HCT116 (cell line): ENCODE data around the gene WAC. TPM values are rescaled to one million over a fixed set of nuclear protein-coding genes. Genes with fewer than 3 reads are reported as not detected.
"Not testable (repeated sequence)": the region's sequence is repeated elsewhere in the genome, so short reads cannot be mapped to it uniquely, and the experiment has no call there.

Source experiments
- ATAC-seq: fragments of 200-7000 bp; cut with Tn5 transposase; 2 replicates; pipeline ENCODE4 v1.9.1; 2020; ENCODE audit warnings: mild to moderate bottlenecking, moderate library complexity
- BruUV-seq: library from RNA; stranded (reverse); fragments of 400-500 nt; replicated peaks from 2 replicates; lab custom pipeline; 2021; lab: Mats Ljungman, UMichigan
- CTCF ChIA-PET: fragments of 300-600 bp; sonication (Branson Sonifier 250); formaldehyde crosslinking; loops from one replicate; lab custom pipeline; 2021; ENCODE audit warnings: antibody characterized with exemption; lab: Charles Lee
- POLR2A ChIA-PET: fragments of 300-600, 350-600 bp; sonication (Branson Sonifier 250); formaldehyde crosslinking; loops from one replicate; lab custom pipeline; 2021; ENCODE audit warnings: antibody characterized with exemption; lab: Charles Lee
- RAD21 ChIA-PET, 2 experiments: fragments of 300-600 bp; sonication (Branson Sonifier 250); formaldehyde crosslinking; loops; one replicate each; lab custom pipeline; 2023; ENCODE audit warnings: low total read pairs in 2 of 2; ENCODE audit not compliant: uncharacterized antibody in 2 of 2, unreplicated experiment in 2 of 2, low non-redundant PET in 1 of 2; lab: Charles Lee
- DNase-seq: peaks from one replicate; pipeline ENCODE4 v3.0.0-alpha.2; 2010; ENCODE audit warnings: low read depth, low spot score
- H2AFZ ChIP-seq: fragments of 200-600 bp; shearing (Covaris generic), sonication (generic); 2 replicates; pipeline ENCODE4 v1.6.1; 2017; ENCODE audit warnings: low read depth, mixed run types, mixed read lengths, antibody characterized with exemption, low read length; ENCODE audit not compliant: poor library complexity, severe bottlenecking
- H3K27ac ChIP-seq: 2 replicates; pipeline ENCODE4 v1.5.1; 2012; ENCODE audit warnings: low read depth, low read length
- H3K27me3 ChIP-seq: fragments of 200-600 bp; sonication (generic); 2 replicates; pipeline ENCODE4 v1.6.1; 2016; ENCODE audit warnings: mixed run types, low read length, mixed read lengths; ENCODE audit not compliant: insufficient read depth
- H3K36me3 ChIP-seq, 2 experiments: fragments of 200-500 bp in 1 of 2; fragments of 200-600 bp in 1 of 2; sonication (Bioruptor generic) in 1 of 2; sonication (generic) in 1 of 2; 2 replicates each; pipeline versions ENCODE4 v1.5.1 to v1.6.1; 2014 to 2016; ENCODE audit warnings: low read length in 2 of 2, inconsistent platforms in 1 of 2, mixed read lengths in 1 of 2, mixed run types in 1 of 2; ENCODE audit not compliant: insufficient read depth in 2 of 2, control insufficient read depth in 1 of 2
- H3K4me1 ChIP-seq, 2 experiments: fragments of 200-600 bp in 1 of 2; sonication (generic) in 1 of 2; 2 replicates each; pipeline versions ENCODE4 v1.5.1 to v1.6.1; 2012 to 2017; ENCODE audit warnings: low read length in 2 of 2, inconsistent platforms in 1 of 2, mild to moderate bottlenecking in 1 of 2, mixed read lengths in 1 of 2, mixed run types in 1 of 2, moderate library complexity in 1 of 2; ENCODE audit not compliant: insufficient read depth in 2 of 2, control insufficient read depth in 1 of 2
- H3K4me2 ChIP-seq: fragments of 200-600 bp; sonication (generic); 2 replicates; pipeline ENCODE4 v1.6.1; 2017; ENCODE audit warnings: mixed run types, low read length, mixed read lengths
- H3K4me3 ChIP-seq, 2 experiments: fragments of 200-600 bp in 1 of 2; sonication (generic) in 1 of 2; replicated peaks in 1 of 2; 2 replicates each; pipeline ENCODE4 v1.5.1; 2011 to 2016; ENCODE audit warnings: low read length in 2 of 2, control low read depth in 1 of 2, low read depth in 1 of 2, mild to moderate bottlenecking in 1 of 2, mixed read lengths in 1 of 2, mixed run types in 1 of 2
- H3K79me2 ChIP-seq: fragments of 200-600 bp; sonication (generic); 2 replicates; pipeline ENCODE4 v1.6.1; 2017; ENCODE audit warnings: mild to moderate bottlenecking, mixed run types, low read length, moderate library complexity, mixed read lengths; ENCODE audit not compliant: insufficient read depth
- H3K9ac ChIP-seq: fragments of 200-600 bp; sonication (generic); 2 replicates; pipeline ENCODE4 v1.6.1; 2016; ENCODE audit warnings: low read length, mixed read lengths
- H3K9me2 ChIP-seq: fragments of 200-600 bp; sonication (generic), shearing (Covaris generic); 2 replicates; pipeline ENCODE4 v1.6.1; 2017; ENCODE audit warnings: mixed run types, mild to moderate bottlenecking, moderate library complexity; ENCODE audit not compliant: insufficient read depth
- H3K9me3 ChIP-seq, 2 experiments: fragments of 200-500 bp in 1 of 2; fragments of 200-600 bp in 1 of 2; sonication (Bioruptor generic) in 1 of 2; sonication (generic) in 1 of 2; 2 replicates each; pipeline ENCODE4 v1.6.1; 2014 to 2017; ENCODE audit warnings: low read length in 2 of 2, mixed read lengths in 2 of 2, inconsistent platforms in 1 of 2, low read depth in 1 of 2, mild to moderate bottlenecking in 1 of 2, mixed run types in 1 of 2, moderate library complexity in 1 of 2; ENCODE audit not compliant: control insufficient read depth in 1 of 2, insufficient read depth in 1 of 2
- H4K20me1 ChIP-seq: fragments of 200-600 bp; sonication (generic), shearing (Covaris generic); 2 replicates; pipeline ENCODE4 v1.6.1; 2017; ENCODE audit warnings: mixed run types, mild to moderate bottlenecking, moderate library complexity; ENCODE audit not compliant: insufficient read depth
- ATF3 ChIP-seq: IDR thresholded peaks from 2 replicates; pipeline ENCODE4 v1.6.1; 2012
- CEBPB ChIP-seq: IDR thresholded peaks from 2 replicates; pipeline ENCODE4 v1.6.1; 2012; ENCODE audit warnings: low read depth
- CTCF ChIP-seq, 3 experiments: fragments of 200-600 bp in 1 of 3; sonication (generic) in 1 of 3; IDR thresholded peaks in 2 of 3; conservative IDR thresholded peaks in 1 of 3; 2 replicates each; pipeline ENCODE4 v1.5.1; 2012 to 2017; ENCODE audit warnings: low read depth in 2 of 3, low read length in 2 of 3, antibody characterized with exemption in 1 of 3, borderline replicate concordance in 1 of 3, control low read depth in 1 of 3, mild to moderate bottlenecking in 1 of 3, mixed read lengths in 1 of 3, mixed run types in 1 of 3, moderate library complexity in 1 of 3; ENCODE audit not compliant: insufficient read depth in 1 of 3
- EGR1 ChIP-seq: IDR thresholded peaks from 2 replicates; pipeline ENCODE4 v1.6.1; 2012; ENCODE audit warnings: low read depth
- ELF1 ChIP-seq: IDR thresholded peaks from 2 replicates; pipeline ENCODE4 v1.6.1; 2012; ENCODE audit warnings: low read depth, borderline replicate concordance
- EZH2 ChIP-seq: fragments of 200-600 bp; sonication (generic); IDR thresholded peaks from 2 replicates; pipeline ENCODE4 v1.6.1; 2017; ENCODE audit warnings: antibody characterized with exemption, mixed run types
- EZH2phosphoT487 ChIP-seq: fragments of 200-600 bp; IDR thresholded peaks from 2 replicates; pipeline ENCODE4 v1.6.1; 2018; ENCODE audit warnings: antibody characterized with exemption, borderline replicate concordance
- FOSL1 ChIP-seq: IDR thresholded peaks from 2 replicates; pipeline ENCODE4 v1.6.1; 2012; ENCODE audit warnings: low read depth
- JUND ChIP-seq: IDR thresholded peaks from 2 replicates; pipeline ENCODE4 v1.6.1; 2012
- POLR2A ChIP-seq: IDR thresholded peaks from 2 replicates; pipeline ENCODE4 v1.7.0; 2011; ENCODE audit warnings: borderline replicate concordance; ENCODE audit not compliant: insufficient read depth, insufficient read length; ENCODE audit errors: extremely low read depth
- POLR2AphosphoS5 ChIP-seq: IDR thresholded peaks from 2 replicates; pipeline ENCODE4 v1.6.1; 2011; ENCODE audit warnings: mild to moderate bottlenecking, low read depth, low read length, moderate library complexity
- ZFX ChIP-seq: fragments of 450-650 bp; IDR thresholded peaks from 2 replicates; pipeline ENCODE4 v1.6.1; 2017
- intact Hi-C: fragments of 100-400 bp; cut with micrococcal nuclease; formaldehyde crosslinking; loops from 2 replicates; pipeline ENCODE4 v1.10.0; 2022
- total RNA-seq: library from RNA; stranded (reverse); gene quantifications from one replicate; pipeline ENCODE4 v1.2.1, GENCODE V29; 2021; ENCODE audit not compliant: unreplicated experiment

WAC gene
- total RNA-seq, 1 experiment from 2014 or later = 117 TPM

DNA sequence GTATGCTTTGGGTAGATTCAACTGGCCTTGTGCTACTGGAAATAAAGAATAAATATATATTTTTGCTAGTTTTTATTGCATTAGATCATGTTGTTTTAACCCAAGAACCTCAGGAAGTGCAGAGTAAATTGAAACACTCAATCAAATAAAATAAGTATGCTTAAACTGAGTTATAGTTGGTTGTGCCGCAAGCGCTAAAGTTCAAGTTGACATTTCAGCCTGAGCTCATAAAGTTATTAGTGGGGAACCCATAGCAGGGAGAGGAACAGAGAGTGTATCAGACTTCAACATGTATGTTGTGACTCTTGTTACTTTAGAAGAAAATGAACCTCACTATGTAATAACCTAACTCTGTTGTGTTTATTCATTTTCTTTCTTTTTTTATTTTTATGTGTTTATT lies 119.2 kb downstream of the WAC start:
- no peak overlapping the region for H3K27ac ChIP-seq
- no peak for TF ChIP-seq POLR2A
- TF ChIP-seq CTCF (IDR thresholded peaks at IDR 0.05 in 2 of 3, conservative IDR thresholded peaks at IDR 0.05 in 1 of 3; ENCODE audit: borderline replicate concordance in 1 of 3, insufficient read depth in 1 of 3, low read depth in 2 of 3, low read length in 2 of 3) = no peak
- no peak for TF ChIP-seq EZH2
- no peak for TF ChIP-seq EGR1
- no peak for TF ChIP-seq JUND
- TF ChIP-seq CEBPB = no peak
- TF ChIP-seq FOSL1 = no peak
- H3K36me3 ChIP-seq = no peaks in the 10 kb centered on the region
- H4K20me1 ChIP-seq = no peaks in the 10 kb centered on the region
- no peaks in the 10 kb centered on the region for H3K9me3 ChIP-seq
- ChIA-PET CTCF (no interaction called here), RAD21 (no interaction called here), POLR2A (no interaction called here)
- H3K4me2 ChIP-seq = no peak overlapping the region
- H2AFZ ChIP-seq = no peak overlapping the region
- H3K27me3 ChIP-seq = no peaks in the 10 kb centered on the region
- H3K9me2 ChIP-seq = no peaks in the 10 kb centered on the region
- DNase-seq = no peak
- ATAC-seq = no peak
- no peaks in the 10 kb centered on the region for H3K79me2 ChIP-seq
- BruUV-seq = no TSS peak
- H3K4me3 ChIP-seq = no peak overlapping the region
- H3K4me1 ChIP-seq = no peaks in the 10 kb centered on the region
- H3K9ac ChIP-seq = no peak overlapping the region
- intact Hi-C loops = no loop called here

GRCh38 chr10:28652703-28653102 lies 119.8 kb downstream of the WAC start:
- no peak for ATAC-seq

GRCh38 chr10:28658824-28659223 lies 125.9 kb downstream of the WAC start:
- H4K20me1 ChIP-seq, H3K79me2 ChIP-seq, ATAC-seq, DNase-seq, BruUV-seq, POLR2A ChIA-PET, H3K4me2 ChIP-seq, H3K9ac ChIP-seq, H3K4me3 ChIP-seq, intact Hi-C loops, H3K9me3 ChIP-seq, H3K36me3 ChIP-seq, RAD21 ChIA-PET, H2AFZ ChIP-seq, H3K9me2 ChIP-seq, H3K27me3 ChIP-seq, H3K27ac ChIP-seq, CTCF ChIA-PET: not testable (repeated sequence)
- peaks cover 2 to 14% of the 10 kb centered on the region in 2 experiments; a peak in 3 of 4 replicates for H3K4me1 ChIP-seq

More at GRCh38 chr10:28652703-28653102, 119.8 kb downstream of the WAC start:
- CTCF ChIA-PET = no interaction called here
- DNase-seq = no peak
- Histone ChIP-seq H3K4me2 (no peak overlapping the region), H3K9me2 (no peaks in the 10 kb centered on the region)
- TF ChIP-seq EGR1 (no peak), ATF3 (no peak), POLR2AphosphoS5 (no peak), EZH2phosphoT487 (no peak), POLR2A (no peak), ZFX (no peak), EZH2 (no peak), ELF1 (no peak)
- TF ChIP-seq, all 23 proteins: peak for 0
- Histone ChIP-seq H3K27ac (no peak overlapping the region), H2AFZ (no peak overlapping the region), H3K4me1 (no peaks in the 10 kb centered on the region), H3K4me3 (no peak overlapping the region), H3K79me2 (no peaks in the 10 kb centered on the region), H3K9ac (no peak overlapping the region), H3K9me3 (no peaks in the 10 kb centered on the region), H4K20me1 (no peaks in the 10 kb centered on the region), H3K36me3 (no peaks in the 10 kb centered on the region), H3K27me3 (no peaks in the 10 kb centered on the region)
- ChIA-PET RAD21 (interaction anchor here in 1 of 2 experiments (1.0 kb wide), 1 partner anchor 11 kb away, joined by 3 read pairs; no protein-coding TSS in a partner anchor), POLR2A (no interaction called here)
- BruUV-seq = no TSS peak
- intact Hi-C loops = no loop called here
